HG03108 (cell line): ENCODE results near the gene MAFG.

Source experiments
- ATAC-seq: cut with Tn5 transposase; IDR thresholded peaks from one replicate; pipeline ENCODE4 v1.9.1; 2021; ENCODE audit warnings: moderate library complexity; ENCODE audit not compliant: unreplicated experiment

MAFG gene

GRCh38 chr17:81870131-81870980, 57.2 kb downstream of the MAFG start:
- ATAC-seq = no peak

DNA sequence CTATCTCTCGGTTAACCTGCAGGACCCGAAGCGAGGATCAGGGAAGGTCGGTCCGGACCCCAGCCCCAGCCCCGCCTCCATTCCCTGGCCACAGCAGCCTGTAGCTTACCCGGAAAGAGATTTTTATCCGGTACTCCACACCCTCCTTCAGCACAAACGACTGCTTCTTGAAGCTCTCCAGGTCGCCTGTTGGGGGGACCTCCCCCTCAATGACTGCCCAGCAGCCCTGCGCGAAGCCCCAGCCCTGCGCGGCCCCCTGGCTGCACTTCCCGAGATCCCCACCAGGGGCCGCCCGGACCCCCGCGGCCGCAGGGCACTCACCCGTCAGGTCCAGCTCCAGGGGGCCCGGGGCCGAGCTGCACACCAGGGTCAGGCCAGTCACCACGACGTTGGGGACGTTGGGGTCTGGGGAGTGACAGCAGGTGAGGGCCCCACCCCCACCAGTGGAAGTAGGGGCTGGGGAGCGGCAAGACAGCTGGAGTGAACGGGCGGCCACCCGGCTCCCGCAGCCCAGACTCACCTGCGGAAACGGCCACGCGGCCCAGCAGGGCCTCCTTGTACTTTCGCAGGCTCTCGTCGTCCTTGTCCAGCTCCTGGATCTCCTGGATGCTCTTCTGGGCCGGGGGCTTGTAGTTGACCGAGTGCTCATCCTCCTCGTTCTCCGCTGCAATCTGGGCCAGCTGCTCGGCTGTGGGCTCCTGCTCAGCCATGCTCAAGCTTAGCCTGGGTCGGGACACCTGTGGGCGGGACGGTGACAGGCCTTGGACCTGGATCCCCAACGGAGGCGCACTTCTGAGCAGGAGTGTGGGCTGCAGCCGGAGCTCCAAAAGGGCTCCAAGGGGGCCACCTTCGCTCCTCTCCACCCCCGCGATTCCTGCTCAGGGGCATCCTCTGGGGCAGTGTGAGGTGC, 58.1 kb downstream of the MAFG start:
- ATAC-seq = no peak

DNA sequence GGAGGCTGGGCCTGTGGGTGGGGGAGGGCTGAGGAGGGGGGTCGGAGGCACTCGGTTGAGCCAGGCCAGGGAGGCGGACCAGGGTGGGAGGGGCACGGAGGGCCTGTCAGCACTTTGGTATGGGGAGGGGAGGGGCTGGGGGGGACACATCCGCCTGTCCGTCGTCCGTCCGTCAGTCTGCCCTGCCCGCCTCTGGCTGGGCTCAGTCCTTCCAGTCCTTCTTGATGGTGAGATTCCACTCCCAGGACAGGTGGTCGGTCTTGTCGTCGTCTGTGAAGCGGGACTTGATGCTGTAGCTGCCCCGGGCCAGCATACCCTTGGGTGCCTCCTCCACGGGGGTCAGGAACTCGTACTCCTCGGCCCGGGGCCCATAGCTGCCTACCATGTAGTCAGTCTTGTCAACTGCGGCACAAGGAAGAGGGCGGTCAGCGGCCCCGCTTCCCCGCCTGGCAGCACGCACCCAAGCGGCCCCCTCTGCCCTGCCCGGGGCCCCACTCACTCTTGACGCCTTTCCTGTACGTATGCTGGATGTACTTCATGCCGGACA, 58.8 kb downstream of the MAFG start:
- ATAC-seq = no peak
